ENCODE results near the gene TP53I11.

Gene TP53I11

DNA sequence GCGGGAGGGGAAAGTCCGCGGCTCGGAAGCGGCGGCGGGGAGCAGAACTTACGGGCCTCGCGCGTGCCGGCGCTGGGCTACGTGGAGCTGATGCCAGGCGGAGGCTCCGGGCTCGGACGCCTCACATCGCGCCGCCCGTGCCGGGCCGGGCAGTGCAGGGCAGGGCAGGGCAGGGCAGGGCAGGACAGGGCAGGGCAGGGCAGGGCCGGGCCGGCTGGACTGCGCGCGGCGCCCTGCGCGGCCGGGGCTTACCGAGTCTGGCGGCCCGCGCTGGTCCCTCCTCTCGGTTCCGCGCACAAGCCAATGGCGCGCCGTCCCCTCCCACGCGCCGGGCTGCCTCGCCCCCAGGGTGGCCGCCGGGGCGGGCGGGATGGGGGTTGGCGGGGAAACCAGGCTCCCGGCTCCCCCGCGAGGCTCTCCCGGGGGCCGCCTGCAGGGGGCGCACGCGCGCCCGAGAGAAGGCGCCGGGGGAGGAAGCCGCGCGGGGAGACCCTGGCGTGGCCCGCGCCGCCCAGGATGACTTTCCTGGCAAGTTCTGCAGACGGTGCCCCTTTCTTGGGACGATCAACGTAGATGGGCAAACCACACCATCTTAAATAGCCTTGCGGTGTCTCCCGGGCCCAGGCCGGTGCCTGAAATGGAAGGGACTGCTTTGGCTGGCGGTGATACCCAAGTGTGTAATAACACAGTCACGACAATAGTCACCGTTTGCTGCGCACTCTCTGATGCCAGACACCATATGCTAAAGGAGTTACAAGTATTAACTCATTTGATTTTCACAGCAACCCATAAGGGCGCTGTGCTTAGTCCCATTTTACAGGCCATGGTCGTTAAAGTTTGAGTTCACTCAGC, at the start of gene TP53I11:
Gene TP53I11, minus strand, starts transcription at position 259 of the 852 bp plus-strand sequence. CDS start 12,548 bp downstream, outside the sequence.
- DNase-seq, result peak; percentile 63 to 80

- peak in 1 of 2 experiments; percentile 25 for DNase-seq
Measured at GRCh38 chr11:44999068-44999467, 48.4 kb upstream of the TP53I11 start.

GRCh38 chr11:44998051-44998450, 47.4 kb upstream of the TP53I11 start:
- peak in 1 of 2 experiments; percentile 90 for DNase-seq

DNA sequence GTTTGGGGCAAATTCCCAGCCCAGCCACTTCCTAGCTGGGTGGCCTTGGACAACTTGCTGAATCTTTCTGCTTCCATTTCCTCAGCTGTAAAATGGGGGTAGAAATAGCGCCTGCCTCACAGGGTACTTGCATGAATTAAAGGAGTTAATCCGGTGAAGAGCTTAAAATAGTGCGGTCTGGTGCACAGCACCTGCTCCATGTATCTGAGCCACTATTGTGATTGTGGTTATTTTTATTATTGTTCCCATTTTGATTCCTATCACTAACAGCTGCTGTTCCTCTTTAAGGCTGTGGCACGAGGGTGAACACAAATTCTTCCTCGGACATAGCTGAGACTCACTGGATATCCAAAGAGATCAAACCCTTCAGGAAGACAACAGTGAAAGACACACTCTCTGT, 46.9 kb upstream of the TP53I11 start:
- peak; percentile 84 to 92 for DNase-seq

DNA sequence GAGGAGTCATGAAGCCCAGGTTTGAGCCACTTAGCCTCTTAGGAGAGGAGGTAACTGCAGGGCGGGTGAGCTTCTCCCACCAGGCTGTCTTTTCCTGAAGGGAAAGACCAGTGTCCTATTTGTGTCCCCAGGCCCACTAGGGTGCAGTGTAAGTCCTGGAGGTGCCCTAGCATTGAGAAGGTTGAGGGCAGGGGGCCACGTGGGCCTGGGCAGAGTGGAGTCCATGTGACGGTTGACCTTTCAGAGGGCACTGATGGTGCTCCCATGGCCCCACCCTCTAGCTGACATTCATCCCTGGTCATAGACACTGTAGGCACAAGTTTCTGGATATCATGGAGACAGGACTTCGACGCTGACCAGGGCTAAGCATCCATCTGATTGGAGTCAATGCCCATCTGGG, 44.1 kb upstream of the TP53I11 start:
- peak; percentile 30 to 56 for DNase-seq

- DNase-seq, result peak in 1 of 2 experiments; percentile 44
Measured at GRCh38 chr11:44993971-44994704, 43.5 kb upstream of the TP53I11 start.

DNA sequence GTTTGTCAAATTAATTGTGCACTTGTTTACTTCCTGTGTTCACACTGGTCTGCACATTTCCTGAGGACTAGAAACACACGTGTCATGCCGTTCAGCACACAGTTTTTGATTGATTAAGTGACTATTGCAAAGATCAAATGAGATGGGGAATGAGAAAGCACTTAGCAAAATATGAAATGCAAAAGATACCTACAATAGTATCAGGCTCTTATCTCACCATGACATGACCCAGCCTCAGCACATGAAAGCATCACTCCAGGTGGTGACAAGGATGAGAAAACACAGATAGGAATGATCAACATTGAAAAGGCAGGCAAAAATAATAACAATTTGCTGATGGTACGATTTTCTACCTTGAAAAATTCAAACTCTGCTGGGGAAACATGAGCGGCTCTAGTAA, 42.1 kb upstream of the TP53I11 start:
- no peak for DNase-seq

- DNase-seq, result no peak
Measured at GRCh38 chr11:44992181-44992582, 41.5 kb upstream of the TP53I11 start.

DNA sequence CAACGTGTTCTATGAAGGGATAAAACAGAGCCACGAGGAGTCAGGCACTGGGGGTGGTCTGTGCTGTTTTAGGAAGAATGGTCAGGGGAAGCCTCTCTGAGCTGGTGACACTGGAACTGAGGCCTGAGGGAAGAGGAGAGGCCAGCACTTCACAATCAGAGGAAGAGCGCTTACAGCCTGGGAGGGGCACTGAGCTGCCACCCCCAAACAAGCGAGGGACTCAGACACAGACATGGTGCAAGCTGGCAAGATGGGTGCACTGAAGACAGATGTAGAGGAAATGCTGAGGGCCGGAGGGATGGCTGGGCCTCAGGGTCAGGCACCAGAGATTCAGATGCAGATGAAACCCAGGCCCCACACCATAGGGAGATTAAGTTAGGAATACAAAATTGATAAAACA, 40.0 kb upstream of the TP53I11 start:
- no peak for DNase-seq

- peak; percentile 76 to 82 for DNase-seq
Measured at GRCh38 chr11:44989831-44990566, 39.3 kb upstream of the TP53I11 start.

DNA sequence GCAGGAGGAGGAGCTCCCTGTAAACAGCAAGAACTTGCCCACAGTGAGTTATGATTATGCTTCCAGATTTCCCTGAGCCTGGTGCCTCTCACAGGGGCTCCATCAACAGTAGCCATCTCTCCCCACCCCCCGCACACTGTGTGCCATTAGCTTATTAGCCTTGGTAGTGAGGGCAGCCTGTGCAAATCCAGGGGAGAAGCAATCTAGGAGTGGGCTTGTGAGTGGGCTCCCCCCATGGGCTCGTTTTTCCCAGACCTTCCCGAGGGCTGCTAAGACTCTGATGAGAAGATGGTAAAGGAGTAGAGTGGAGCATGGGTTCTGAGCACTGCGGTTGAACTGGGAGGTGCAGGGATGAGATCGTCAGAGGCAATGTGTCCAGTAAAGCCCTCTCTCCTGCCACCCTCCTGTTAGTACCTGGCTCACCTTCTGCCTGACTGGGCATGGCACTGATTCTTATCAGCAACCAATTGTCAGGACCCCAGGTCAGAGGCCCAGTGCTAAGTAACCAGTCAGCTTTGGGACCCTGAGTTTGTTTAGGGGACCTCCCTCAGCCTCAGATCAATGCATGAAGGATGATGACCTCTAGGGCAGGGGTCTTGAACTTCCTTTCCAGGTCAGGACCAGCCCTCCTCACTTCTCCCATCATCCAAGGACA, 38.4 kb upstream of the TP53I11 start:
- DNase-seq, result no peak

- no peak for DNase-seq
Measured at GRCh38 chr11:44988111-44988510, 37.4 kb upstream of the TP53I11 start.

- peak in 1 of 2 experiments; percentile 11 for DNase-seq
Measured at GRCh38 chr11:44987506-44987905, 36.8 kb upstream of the TP53I11 start.

DNA sequence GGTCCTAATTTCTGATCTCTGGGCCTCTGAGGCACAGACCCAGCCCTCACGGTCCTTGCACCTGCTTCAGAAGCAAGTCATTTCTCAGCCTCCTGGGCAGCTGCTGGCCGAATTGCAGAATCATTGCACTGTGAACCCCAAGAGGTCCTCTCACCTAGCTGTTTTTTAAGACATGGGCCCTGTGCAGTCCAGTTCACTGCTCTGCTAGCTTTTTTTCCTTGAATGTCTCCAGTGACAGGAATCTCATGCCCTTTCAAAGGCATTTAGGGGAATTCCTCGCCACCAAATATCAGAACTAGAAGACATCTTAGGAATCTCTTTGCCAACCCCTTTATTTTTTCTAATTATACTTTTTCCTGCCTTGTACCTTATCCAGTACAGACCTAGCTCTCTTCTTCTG, 35.6 kb upstream of the TP53I11 start:
- no peak for DNase-seq

- no peak for DNase-seq
Measured at GRCh38 chr11:44985721-44986120, 35.0 kb upstream of the TP53I11 start.

GRCh38 chr11:44983786-44984185, 33.1 kb upstream of the TP53I11 start:
- DNase-seq, result no peak

GRCh38 chr11:44982496-44983062, 31.9 kb upstream of the TP53I11 start:
- DNase-seq, result no peak

GRCh38 chr11:44980533-44981427, 30.1 kb upstream of the TP53I11 start:
- peak in 1 of 2 experiments; percentile 50 for DNase-seq

DNA sequence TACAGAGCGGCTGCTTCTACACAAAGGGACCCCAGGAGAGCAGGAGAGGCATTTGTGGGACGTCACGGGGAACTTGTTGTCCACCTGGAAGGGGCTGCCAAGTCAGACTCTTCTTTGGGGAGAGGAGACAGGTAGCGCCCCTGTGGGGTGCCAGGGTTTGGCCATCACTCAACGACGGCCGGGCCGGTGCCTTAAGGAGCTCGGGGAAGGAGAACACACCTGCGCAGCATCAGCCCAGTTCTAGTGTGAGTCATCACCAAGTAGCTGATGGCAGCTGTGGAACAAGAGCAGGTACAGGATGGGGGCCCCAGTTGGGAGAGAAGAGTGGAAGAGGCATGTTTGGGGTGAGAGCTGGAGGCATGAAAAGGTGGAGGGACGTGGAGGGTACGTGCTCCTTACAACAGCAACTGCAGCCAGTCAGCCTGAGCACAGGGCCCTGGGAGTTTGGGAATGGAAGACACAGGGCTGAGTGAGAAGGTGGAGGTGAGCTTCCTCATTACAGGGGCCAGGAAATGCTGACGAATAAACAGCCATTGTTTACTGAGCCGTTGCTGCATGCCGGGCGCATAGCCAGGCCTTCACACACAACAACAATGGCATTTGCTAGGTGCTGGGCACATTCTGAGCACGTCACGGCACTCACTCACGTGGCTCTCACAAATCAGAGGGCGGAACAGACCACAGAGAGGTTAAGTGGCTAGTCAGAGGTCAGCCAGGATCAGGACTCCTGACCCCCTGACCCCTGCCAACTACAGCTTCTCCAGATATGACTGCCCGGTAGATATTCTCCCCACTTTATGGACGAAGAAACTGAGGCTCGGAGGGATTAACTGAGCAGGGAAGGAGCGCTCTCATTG, 29.1 kb upstream of the TP53I11 start:
- DNase-seq, result no peak

- DNase-seq, result no peak
Measured at GRCh38 chr11:44978961-44979331, 28.3 kb upstream of the TP53I11 start.

Measured in NCI-H524 (cell line).